Measurements from ENCODE around the gene NEURL1B.

DNA sequence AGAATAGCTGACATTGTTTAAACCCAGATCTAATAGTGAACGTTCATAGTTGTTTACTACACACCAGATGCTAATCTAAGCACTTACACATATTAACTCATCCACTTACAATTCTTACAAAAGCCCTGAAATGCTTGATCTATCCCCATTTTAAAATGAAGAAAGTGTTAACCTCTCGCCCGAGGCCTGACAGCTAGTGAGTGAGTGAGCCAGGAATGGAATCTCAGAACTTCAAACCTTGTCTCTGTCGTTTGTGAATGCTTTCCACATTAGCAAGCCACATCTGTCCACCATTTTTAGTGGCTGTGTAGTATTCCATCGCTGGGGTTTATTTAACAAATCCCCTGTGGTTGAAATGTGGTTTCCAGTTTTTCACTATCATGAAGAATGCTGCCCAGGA lies 24.9 kb upstream of the NEURL1B start:
- TF ChIP-seq, protein P1, sequence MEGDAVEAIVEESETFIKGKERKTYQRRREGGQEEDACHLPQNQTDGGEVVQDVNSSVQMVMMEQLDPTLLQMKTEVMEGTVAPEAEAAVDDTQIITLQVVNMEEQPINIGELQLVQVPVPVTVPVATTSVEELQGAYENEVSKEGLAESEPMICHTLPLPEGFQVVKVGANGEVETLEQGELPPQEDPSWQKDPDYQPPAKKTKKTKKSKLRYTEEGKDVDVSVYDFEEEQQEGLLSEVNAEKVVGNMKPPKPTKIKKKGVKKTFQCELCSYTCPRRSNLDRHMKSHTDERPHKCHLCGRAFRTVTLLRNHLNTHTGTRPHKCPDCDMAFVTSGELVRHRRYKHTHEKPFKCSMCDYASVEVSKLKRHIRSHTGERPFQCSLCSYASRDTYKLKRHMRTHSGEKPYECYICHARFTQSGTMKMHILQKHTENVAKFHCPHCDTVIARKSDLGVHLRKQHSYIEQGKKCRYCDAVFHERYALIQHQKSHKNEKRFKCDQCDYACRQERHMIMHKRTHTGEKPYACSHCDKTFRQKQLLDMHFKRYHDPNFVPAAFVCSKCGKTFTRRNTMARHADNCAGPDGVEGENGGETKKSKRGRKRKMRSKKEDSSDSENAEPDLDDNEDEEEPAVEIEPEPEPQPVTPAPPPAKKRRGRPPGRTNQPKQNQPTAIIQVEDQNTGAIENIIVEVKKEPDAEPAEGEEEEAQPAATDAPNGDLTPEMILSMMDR (IDR thresholded peaks at IDR 0.05; ENCODE audit: low read depth, low read length), result no peak
- TF ChIP-seq POLR2A (IDR thresholded peaks at IDR 0.05; ENCODE audit: extremely low read depth, insufficient read length), result no peak
- TF ChIP-seq, protein P2, sequence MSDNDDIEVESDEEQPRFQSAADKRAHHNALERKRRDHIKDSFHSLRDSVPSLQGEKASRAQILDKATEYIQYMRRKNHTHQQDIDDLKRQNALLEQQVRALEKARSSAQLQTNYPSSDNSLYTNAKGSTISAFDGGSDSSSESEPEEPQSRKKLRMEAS (IDR thresholded peaks at IDR 0.05; ENCODE audit: low read depth, low read length), result no peak
